HG03097 (cell line): Measurements from ENCODE around the gene NOVA2.

ENCODE experiments used
- ATAC-seq: cut with Tn5 transposase; IDR thresholded peaks from one replicate; pipeline ENCODE4 v1.9.1; 2021; ENCODE audit not compliant: unreplicated experiment, low FRiP score

NOVA2 gene

DNA sequence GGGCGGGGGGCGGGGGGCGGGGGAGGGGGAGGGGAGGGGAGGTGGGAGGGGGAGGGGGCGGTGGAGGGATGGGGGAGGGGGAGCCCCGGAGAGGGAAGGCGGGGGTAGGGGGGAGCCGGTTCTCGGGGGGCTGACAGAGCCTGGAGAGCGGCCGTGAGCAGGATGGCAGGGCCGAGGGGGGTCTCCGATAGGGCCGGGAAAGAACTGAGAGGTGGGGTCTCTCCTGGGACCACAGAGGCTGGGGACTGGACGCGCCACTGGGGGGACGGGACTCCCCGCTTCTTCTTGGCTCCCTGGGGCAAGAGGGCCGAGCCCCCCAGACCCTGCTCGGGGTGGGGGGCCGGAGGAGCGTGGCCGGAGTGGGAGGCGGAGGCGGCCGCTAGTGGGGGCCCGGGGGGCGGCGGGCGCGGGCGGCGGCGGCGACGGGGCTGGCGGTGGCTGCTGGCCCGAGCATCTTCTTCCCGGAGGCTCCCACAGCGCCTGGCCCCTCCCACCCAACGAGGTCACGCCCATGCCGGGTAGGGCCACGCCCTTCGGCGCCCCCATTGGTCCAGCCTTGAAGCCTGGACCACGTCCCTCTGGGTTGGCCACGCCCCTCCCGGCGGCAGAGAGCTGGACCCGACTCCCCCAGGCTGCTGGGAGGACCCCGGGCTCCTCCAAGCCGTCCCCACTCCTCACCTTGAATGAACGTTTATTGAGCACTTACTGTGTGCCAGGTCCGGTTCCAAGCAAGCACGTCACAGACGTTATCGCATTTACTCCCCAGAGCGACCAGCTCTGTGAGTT, at the start of gene NOVA2:
TSS of gene NOVA2 (minus strand) at position 313 of the 786 bp plus-strand sequence. CDS start 514 bp downstream, outside the sequence.
- ATAC-seq = no peak

- no peak for ATAC-seq
Measured at GRCh38 chr19:46023311-46023779, 49.7 kb upstream of the NOVA2 start.

- no peak for ATAC-seq
Measured at GRCh38 chr19:46022431-46023310, 49.0 kb upstream of the NOVA2 start, which contains the start of gene PGLYRP1. PGLYRP1 (minus strand) TSS chr19:46023053; CDS start chr19:46023021, 32 bp downstream.

- no peak for ATAC-seq
Measured at GRCh38 chr19:46022061-46022430, 48.4 kb upstream of the NOVA2 start.

DNA sequence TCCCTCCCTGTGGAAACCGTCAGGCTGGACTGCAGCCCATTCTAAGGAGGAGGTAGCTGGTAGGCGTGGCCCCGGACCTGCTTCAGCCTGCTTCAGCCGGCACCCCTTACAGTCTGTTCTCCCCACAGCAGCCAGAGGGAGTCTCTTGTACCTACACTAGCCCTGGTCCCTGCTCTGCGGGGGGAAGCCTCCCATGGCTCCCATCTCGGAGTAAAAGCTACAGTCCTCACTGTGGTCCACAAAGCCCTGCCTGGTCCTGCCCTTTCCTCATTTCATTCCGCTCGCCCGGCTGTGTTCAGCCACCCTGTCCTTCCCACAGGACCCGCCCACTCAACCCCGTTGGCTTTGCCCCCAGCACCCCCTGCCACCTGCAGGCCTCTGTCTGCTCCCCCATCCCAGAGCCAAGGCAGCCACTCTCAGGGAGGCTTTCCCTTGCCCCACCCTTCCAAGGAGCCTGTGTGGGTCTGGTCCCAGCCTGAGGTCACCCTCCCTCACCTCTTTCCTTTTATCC, 47.9 kb upstream of the NOVA2 start:
- no peak for ATAC-seq

GRCh38 chr19:46020819-46021125, 47.1 kb upstream of the NOVA2 start:
- no peak for ATAC-seq

DNA sequence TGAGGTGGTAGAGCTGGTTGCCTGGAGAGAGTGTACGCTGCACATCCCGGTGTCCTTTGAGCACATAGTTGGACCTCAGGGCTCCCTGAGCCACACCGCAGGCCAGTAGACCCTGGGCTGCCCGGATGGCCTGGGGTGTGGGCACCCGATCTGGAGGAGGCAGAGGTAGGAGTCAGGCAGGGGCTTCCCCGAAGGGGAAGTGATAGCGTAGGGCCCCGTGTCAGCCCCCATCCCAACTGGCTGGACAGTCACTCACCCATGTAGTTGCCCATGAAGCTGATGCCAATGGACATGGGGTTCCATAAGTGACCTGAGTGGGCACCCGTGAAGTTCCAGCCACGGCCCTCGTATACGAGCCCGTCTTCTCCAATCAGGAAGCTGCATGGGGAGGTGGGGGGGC, 45.6 kb upstream of the NOVA2 start:
- no peak for ATAC-seq

DNA sequence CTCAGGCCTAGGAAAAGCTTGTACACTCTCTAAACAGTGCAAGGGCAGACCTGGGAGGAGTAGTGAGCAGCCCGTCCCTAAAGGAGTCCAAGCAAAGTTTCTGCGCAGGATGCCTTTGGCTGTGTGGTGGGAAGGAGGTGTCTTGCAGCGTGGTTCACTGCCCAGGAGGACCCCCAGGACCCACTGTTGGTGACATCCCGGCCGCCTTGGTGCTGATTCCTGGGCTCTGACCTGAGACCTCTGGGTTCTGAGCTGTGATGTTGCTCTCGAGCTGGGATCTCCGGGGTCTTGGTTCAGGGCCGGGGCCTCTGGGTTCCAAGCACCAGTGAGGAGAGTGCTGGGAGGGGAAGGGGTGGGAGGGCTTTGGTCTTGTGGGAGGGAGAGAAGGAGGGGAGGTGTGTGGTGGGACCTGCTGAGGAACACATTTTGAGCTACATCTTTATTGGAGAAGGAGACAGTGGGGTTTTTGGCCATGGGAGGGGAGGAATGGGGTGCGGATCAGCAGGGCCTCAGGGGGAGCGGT, 45.1 kb upstream of the NOVA2 start:
- ATAC-seq = no peak

DNA sequence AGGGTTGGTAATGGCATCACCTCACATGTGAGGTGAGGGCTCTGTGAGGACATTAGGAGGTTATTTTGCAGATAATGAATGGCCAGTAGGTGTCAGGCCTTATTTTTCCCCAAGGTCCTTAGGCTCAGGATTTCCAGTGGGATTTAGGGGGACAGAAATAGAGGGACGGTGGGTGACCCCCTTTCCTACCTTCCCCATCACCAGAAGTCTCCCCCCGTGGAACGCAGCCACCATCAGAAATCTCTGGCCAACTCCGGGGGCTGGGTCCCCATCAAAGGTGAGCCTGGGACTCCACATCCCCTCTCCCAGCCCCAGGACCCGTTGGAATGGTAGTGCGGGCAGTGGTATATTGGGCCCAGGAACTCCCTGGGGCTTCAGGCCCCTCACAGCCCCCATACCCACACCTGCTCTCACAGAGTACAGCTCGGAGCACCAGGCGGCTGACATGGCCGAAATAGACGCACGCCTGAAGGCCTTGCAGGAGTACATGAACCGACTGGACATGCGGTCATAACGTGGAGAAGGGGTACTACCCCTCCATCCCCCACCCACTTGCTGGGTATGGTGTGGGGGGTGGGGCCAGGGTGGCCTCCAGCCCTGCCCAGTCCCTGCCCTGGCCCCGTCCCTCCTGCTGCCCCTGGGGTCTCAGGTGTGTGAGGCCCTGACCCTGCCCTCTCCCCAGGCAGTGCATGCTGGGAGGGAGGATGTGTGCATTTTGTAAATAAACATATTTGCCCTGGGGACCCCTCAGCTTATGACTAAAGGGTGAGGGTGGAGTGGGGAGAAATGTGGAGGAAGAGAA, 44.4 kb upstream of the NOVA2 start:
- no peak for ATAC-seq

- ATAC-seq = no peak
Measured at GRCh38 chr19:46017095-46017429, 43.4 kb upstream of the NOVA2 start.

GRCh38 chr19:46016426-46017094, 42.9 kb upstream of the NOVA2 start:
- no peak for ATAC-seq

- no peak for ATAC-seq
Measured at GRCh38 chr19:46015687-46016425, 42.2 kb upstream of the NOVA2 start.

GRCh38 chr19:46014941-46015686, 41.4 kb upstream of the NOVA2 start:
- no peak for ATAC-seq

DNA sequence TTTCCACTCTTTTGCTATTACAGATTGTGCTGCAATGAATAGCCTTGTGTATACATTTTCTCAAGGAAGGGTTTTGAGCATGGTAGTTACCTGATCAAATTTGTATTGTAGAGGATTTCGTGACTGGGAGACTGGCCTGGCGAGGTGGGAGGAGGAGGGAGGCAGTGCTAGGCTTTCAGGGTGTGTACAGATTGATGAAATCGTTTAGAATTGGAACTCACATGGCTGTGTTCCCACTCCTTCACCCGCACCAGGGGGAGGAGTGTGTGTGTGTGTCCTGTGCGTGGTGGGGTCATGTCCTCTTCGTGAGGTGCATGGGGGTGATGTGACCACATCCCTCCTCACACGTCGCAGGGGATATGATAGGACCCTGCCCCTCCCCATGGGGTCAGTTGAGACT, 40.9 kb upstream of the NOVA2 start:
- ATAC-seq = no peak

- no peak for ATAC-seq
Measured at GRCh38 chr19:46009530-46010510, 36.2 kb upstream of the NOVA2 start.

DNA sequence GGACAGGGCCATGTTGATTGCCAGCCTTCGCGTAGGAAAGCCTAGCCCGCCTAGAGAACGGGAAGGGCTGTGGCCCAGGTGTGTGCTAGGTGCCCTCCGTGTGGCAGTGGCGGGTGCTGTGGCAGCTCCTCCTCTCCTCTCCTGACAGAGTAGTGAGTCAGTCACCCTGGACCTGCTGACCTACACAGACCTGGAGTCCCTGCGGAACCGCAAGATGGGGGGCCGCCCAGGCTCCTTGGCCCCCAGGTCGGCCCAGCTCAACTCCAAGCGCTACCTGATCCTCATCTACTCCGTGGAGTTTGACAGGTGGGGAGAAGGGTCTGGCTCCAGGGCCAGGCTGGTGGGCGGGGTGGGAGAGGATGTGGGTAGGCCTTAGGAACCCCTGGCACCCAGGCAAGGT, 32.7 kb upstream of the NOVA2 start:
- no peak for ATAC-seq

GRCh38 chr19:46002678-46003275, 29.1 kb upstream of the NOVA2 start:
- ATAC-seq = no peak
